Measurements from ENCODE around the gene EPB41L4A. TPM values are rescaled to one million over a fixed set of nuclear protein-coding genes. Genes with fewer than 3 reads are reported as not detected.

Gene EPB41L4A
- total RNA-seq, 1 experiment from 2014 or later, result not detected

- no peak for DNase-seq (ENCODE audit: low spot score)
- in situ Hi-C loops (cut with HindIII; ENCODE audit: low sequenced_read_pairs), result no loop called here
Measured at GRCh38 chr5:112195924-112196323, 223.2 kb downstream of the EPB41L4A start.

- no peak for DNase-seq (ENCODE audit: low spot score)
- in situ Hi-C loops (cut with HindIII; ENCODE audit: low sequenced_read_pairs), result no loop called here
Measured at GRCh38 chr5:112192866-112193265, 226.2 kb downstream of the EPB41L4A start.

GRCh38 chr5:112192072-112192471, 227.0 kb downstream of the EPB41L4A start:
- DNase-seq (ENCODE audit: low spot score), result no peak
- in situ Hi-C loops (cut with HindIII; ENCODE audit: low sequenced_read_pairs), result no loop called here

GRCh38 chr5:112189391-112189790, 229.7 kb downstream of the EPB41L4A start:
- DNase-seq (ENCODE audit: low spot score), result no peak
- in situ Hi-C loops (cut with HindIII; ENCODE audit: low sequenced_read_pairs), result no loop called here

- peak; percentile 61 for DNase-seq (ENCODE audit: low spot score)
- in situ Hi-C loops (cut with HindIII; ENCODE audit: low sequenced_read_pairs), result no loop called here
Measured at GRCh38 chr5:112186401-112186990, 232.6 kb downstream of the EPB41L4A start.

- in situ Hi-C loops (cut with HindIII; ENCODE audit: low sequenced_read_pairs), result no loop called here
- DNase-seq (ENCODE audit: low spot score), result no peak
Measured at GRCh38 chr5:112183874-112184273, 235.2 kb downstream of the EPB41L4A start.

GRCh38 chr5:112183103-112183711, 235.9 kb downstream of the EPB41L4A start:
- DNase-seq (ENCODE audit: low spot score), result no peak
- in situ Hi-C loops (cut with HindIII; ENCODE audit: low sequenced_read_pairs), result no loop called here

- in situ Hi-C loops (cut with HindIII; ENCODE audit: low sequenced_read_pairs), result no loop called here
- DNase-seq (ENCODE audit: low spot score), result no peak
Measured at GRCh38 chr5:112179290-112179689, 239.8 kb downstream of the EPB41L4A start.

- in situ Hi-C loops (cut with HindIII; ENCODE audit: low sequenced_read_pairs), result no loop called here
- DNase-seq (ENCODE audit: low spot score), result peak; percentile 39
Measured at GRCh38 chr5:112174959-112175594, 244.0 kb downstream of the EPB41L4A start.

GRCh38 chr5:112165897-112166737, 253.0 kb downstream of the EPB41L4A start:
- no peak for DNase-seq (ENCODE audit: low spot score)
- in situ Hi-C loops (cut with HindIII; ENCODE audit: low sequenced_read_pairs), result no loop called here

- no peak for DNase-seq (ENCODE audit: low spot score)
- in situ Hi-C loops (cut with HindIII; ENCODE audit: low sequenced_read_pairs), result no loop called here
Measured at GRCh38 chr5:112165399-112165798, 253.7 kb downstream of the EPB41L4A start.

- in situ Hi-C loops (cut with HindIII; ENCODE audit: low sequenced_read_pairs), result no loop called here
- DNase-seq (ENCODE audit: low spot score), result no peak
Measured at GRCh38 chr5:112163435-112163834, 255.6 kb downstream of the EPB41L4A start.

- in situ Hi-C loops (cut with HindIII; ENCODE audit: low sequenced_read_pairs), result no loop called here
- no peak for DNase-seq (ENCODE audit: low spot score)
Measured at GRCh38 chr5:112161392-112161748, 257.7 kb downstream of the EPB41L4A start.

GRCh38 chr5:112160652-112161391, 258.3 kb downstream of the EPB41L4A start:
- in situ Hi-C loops (cut with HindIII; ENCODE audit: low sequenced_read_pairs), result no loop called here

GRCh38 chr5:112159435-112159834, 259.6 kb downstream of the EPB41L4A start:
- DNase-seq (ENCODE audit: low spot score), result no peak
- in situ Hi-C loops (cut with HindIII; ENCODE audit: low sequenced_read_pairs), result no loop called here

More at GRCh38 chr5:112160652-112161391, 258.3 kb downstream of the EPB41L4A start:
- peak; percentile 87 for DNase-seq (ENCODE audit: low spot score)

GRCh38 chr5:112156211-112156610, 262.9 kb downstream of the EPB41L4A start:
- in situ Hi-C loops (cut with HindIII; ENCODE audit: low sequenced_read_pairs), result no loop called here
- no peak for DNase-seq (ENCODE audit: low spot score)

- in situ Hi-C loops (cut with HindIII; ENCODE audit: low sequenced_read_pairs), result no loop called here
- no peak for DNase-seq (ENCODE audit: low spot score)
Measured at GRCh38 chr5:112154940-112155686, 264.0 kb downstream of the EPB41L4A start.

GRCh38 chr5:112149727-112150126, 269.4 kb downstream of the EPB41L4A start:
- in situ Hi-C loops (cut with HindIII; ENCODE audit: low sequenced_read_pairs), result no loop called here
- no peak for DNase-seq (ENCODE audit: low spot score)
